IPS-NIHi11 (cell line): ENCODE data around the gene FAM236A.
"Not testable (repeated sequence)": the region's sequence is repeated elsewhere in the genome, so short reads cannot be mapped to it uniquely, and the experiment has no call there.

ENCODE experiments used
- DNase-seq: peaks from one replicate; pipeline ENCODE4 v3.0.0; 2012; ENCODE audit warnings: mixed read lengths, low spot score

Gene FAM236A

DNA sequence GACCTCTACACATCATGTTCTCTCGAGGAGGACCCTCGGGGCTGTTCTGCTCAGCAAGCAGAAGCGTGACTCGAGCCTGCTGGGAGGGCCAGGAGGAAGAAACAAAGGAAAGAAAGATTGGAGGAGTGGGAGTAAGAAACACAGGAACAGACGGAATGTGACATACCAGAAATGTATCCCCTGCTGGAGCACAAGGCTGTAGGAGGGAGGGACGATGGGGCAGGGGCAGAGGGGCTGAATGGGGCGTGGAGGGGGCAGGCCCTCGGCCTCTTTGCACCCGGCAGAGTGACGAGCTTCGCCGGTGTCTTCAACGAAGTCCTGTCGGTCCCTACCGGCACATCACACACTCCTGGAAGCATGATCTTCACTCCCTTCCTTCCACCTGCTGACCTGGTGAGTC, at the start of gene FAM236A:
TSS of gene FAM236A (plus strand) at position 301 of the 400 bp plus-strand sequence. CDS start at position 358, 57 bp downstream.
- not testable (repeated sequence) for DNase-seq

DNA sequence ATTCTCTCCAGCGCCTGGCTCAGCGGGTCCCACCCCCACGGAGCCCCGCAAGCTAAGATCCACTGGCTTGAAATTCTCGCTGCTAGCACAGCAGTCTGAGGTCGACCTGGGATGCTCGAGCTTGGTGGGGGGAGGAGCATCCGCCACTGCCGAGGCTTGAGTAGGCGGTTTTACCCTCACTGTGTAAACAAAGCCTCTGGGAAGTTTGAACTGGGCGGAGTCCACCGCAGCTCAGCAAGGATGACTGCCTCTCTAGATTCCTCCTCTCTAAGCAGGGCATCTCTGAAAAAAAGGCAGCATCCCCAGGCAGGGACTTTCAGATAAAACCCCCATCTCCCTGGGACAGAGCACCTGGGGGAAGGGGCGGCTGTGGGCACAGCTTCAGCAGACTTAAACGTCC, 48.3 kb upstream of the FAM236A start:
- DNase-seq, result not testable (repeated sequence)

DNA sequence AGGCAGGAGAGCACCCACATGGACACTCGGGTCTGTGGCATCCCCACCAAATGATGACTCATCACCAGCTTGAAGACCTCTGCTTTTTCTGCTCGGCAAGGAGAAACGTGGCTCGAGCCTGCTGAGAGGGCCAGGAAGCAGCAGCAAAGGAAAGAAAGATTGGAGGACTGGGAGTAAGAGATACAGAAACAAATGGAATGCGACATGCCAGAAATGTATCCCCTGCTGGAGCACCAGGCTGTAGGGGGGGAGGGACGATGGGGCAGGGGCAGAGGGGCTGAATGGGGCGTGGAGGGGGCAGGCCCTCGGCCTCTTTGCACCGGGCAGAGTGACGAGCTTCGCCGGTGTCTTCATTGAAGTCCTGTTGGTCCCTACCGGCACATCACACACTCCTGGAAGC, 25.7 kb upstream of the FAM236A start, which contains the start of gene FAM236C:
TSS of gene FAM236C (plus strand) at position 301 of the 400 bp plus-strand sequence. CDS start 100 bp downstream, outside the sequence.
- DNase-seq, result not testable (repeated sequence)

DNA sequence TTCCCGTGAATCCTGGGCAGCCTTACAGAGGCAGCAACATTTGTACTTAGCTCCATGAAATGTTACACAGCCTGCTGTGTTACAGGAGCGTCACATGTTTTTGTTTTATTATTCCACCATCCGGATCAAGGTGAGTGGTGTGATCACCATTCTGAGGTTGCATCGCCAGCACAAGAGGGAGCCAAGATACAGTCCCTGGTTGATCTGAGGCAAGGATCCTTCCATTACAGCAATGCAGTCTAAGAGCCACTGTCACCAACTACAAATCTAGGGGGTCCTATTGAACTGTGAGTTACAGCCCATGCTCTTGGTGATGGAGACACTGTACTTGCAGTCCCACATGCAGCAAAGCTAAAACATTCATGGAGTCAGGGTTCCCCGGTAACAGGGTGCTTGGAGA, 21.9 kb upstream of the FAM236A start:
- DNase-seq, result not testable (repeated sequence)

DNA sequence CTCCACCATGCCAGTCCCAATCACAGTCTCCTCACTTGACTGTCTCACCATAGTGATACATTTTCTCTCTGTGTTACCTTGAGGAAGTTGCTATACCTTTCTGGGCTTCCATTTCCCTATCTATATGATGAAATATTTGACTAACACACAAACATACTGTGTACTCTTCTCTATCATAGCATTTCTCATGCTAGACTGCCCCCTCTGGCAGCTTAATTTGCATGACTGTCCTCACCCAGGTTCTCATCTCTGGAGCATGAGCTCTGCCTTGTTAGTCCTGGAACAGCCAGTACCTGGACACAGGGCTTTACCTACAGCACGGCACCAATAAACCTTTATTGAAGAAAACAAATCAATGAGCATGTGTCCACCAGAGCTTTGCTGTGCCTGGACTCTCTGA, 5.7 kb upstream of the FAM236A start:
- DNase-seq, result not testable (repeated sequence)

DNA sequence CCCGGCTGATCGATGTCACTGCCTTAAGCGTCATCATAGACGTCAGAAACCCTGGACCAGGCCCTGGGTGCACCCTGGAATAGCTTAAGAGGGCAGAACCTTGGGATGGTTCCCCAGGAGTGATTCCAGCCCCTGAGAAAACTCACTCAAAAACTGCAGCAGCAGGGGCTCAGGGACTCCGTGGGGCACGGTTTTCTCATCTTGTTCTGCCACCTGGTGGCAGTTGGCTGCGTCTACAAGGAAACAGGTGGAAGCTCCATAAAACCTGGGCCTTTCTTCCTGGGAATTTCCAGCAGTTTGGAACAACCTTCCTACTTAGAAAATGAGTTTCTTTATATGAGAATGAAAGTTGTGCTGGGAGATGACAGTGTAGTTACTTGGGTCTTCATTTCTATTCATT, 1.6 kb upstream of the FAM236A start:
- DNase-seq, result not testable (repeated sequence)

DNA sequence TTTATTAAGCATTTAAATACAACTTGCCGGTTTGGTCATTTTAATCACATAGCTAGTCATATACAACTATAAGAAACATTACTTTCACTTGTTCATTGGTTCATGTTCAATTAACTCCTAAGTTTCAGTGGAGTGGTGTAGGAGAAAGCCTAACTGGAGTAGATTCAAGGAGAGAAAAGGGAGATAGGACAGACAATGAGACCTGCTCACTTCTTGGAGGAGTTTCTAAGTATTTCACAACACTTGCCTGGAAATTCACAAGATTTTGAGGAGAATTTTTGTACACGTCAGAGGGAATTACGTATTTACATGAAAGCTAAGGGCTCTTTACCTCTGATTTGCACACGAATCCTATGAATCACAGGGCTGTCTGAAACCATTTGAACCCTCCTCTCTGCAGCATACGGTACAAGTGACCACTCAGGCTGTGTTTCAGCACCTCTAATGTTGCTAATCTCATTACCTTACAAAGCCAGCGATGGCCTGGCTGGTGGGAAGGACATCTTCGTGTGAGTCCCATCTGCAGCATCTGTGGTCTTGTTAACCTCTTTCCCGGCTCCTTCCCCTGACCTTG, 1.0 kb upstream of the FAM236A start:
- not testable (repeated sequence) for DNase-seq

DNA sequence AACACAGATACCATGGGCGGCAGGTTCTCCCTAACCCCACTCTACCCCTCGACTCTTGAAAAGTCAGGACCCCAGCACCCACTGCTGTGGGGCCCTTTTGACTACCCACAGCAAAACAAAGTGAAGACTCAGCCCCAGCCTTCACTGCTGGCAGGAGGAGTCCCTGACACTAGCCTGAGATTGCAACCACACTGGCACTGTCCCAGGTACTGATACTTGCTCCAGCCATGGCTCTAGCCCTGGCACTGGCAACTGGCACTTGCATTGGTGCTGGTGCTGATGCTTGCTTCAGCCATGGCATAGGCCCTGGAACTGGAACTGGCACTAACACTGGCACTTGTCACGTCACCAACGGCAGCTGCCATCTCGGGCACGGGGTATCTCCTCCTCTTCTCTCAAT, 4.3 kb downstream of the FAM236A start:
- not testable (repeated sequence) for DNase-seq

DNA sequence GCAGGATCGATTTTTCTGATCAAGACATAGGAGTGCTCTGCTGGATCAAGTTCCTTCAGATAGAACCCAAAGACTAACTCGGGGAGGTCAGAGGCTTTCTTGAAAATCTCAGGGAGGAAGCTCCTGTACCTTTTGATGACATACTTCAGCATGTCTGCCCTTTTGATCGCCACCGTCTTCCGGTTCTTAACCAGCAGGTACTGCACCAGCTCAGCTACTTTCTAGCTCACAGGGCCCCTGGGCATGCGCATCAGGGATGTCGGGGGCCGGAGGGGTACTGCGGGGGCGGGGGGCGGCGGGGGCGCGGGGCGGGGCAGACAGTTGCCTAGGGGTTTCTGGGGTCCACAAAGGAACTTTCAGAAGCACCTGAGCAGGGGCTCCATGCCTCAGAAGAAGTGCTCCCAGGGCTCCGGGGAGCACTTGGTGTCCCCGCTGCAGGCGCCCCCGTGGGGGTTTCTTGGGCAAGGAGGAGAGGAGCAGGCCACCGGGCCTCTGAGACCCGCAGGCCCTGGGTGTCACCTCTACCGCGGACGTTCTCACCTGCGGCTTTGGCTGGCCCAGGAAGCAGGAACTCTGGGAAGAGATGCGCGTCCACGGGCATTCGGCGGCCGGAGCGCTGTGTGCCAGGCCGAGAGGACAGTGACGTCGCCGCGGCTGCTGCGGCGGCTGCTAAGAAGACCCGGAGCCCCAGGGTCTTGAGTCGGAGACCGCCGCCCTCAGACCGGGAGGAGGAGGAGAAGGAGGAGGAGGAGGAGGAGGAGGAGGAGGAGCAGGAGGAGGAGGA, 5.2 kb downstream of the FAM236A start:
- not testable (repeated sequence) for DNase-seq

DNA sequence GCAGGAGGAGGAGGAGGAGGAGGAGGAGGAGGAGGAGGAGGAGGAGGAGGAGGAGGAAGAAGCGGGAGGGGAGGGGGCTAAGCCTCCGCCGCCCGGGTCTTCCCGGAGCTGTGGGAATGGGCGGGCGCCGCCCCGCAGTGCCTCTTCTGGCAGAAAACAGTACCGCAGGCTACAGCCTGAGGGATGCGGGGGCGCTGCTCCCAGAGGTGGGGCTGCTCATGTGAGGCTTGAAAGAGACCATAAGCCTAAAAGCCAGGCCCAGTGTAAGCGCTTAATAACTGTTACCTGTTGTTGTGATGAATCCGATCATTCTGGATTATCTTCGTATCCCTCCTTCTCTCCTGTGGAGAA, 5.8 kb downstream of the FAM236A start, which contains the start of gene DMRTC1:
TSS of gene DMRTC1 (minus strand) at position 19 of the 351 bp plus-strand sequence. CDS start 68,143 bp downstream, outside the sequence.
- not testable (repeated sequence) for DNase-seq

DNA sequence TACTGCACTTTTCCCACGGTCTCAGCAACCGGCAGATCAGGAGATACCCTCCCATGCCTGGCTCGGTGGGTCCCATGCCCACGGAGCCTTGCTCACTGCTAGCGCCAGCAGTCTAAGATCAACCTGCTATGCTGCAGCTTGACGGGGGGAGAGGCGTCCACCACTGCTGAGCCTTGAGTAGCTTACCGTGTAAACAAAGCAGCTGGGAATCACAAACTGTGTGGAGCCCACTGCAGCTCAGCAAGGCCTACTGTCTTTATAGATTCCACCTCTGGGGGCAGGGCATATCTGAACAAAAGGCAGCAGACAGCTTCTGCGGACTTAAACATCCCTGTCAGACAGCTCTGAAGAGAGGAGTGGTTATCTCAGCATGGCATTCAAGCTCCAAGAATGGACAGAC, 22.0 kb downstream of the FAM236A start:
- DNase-seq, result not testable (repeated sequence)

DNA sequence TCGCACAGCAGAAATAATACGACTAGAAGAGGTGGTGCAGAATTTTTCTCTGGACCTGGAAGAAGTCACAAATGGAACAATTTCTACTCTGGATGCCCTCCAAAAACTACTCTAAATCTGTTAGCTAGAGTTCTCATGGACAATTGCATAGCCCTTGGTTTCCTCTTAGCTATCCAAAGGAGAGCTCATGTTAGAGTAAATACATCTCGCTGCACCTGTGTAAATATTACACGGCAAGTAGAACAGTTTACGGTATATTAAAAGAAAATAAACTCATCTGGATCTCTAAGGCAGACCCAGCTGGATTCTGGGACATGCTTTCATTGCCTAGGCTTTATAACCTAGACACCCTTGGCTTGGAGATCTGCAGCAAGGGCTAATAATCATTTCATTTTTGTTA, 33.9 kb downstream of the FAM236A start:
- not testable (repeated sequence) for DNase-seq

DNA sequence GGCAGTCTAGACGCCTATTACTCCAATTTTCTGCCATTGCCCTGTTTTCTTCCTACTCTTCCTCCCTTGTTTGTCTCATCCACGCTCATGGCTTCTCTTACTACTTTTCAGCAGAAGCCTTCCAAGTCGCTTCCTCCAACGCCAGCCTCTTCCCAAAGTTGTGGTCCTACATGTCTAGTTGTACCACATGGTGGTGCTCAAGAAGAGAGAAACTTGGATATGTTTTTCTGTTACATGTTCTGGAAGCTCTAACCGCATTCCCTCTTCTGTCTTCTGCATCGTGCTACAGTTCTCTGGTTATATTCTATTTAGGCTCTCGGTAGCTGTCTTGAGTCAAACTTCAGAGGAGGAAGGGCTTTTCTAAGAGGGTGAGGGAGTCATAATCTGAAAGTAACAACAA, 36.9 kb downstream of the FAM236A start:
- not testable (repeated sequence) for DNase-seq

DNA sequence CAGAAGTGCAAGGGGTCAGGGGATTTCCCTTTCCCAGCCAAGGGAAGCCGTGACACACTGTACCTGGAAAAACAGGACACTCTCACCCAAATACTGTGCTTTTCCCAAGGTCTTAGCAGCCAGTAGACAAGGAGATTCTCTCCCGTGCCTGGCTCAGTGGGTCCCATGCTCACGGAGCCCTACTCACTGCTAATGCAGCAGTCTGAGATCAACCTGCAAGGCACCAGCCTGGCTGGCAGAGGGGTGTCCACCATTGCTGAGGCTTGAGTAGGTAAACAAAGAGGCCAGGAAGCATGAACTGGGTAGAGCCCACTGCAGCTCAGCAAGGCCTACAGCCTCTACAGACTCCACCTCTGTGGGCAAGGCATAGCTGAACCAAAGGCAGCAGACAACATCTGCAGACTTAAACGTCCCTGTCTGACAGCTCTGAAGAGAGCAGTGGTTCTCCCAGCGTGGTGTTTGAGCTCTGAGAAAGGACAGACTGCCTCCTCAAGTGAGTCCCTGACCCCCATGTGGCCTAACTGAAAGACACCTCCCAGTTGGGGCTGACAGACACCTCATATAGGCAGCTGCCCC, 43.0 kb downstream of the FAM236A start:
- not testable (repeated sequence) for DNase-seq
